Measurements from ENCODE around the gene CERS1. TPM values are rescaled to one million over a fixed set of nuclear protein-coding genes. Genes with fewer than 3 reads are reported as not detected.
A peak's percentile ranks its signal among the peaks of the same experiment; 100 is the strongest.

CERS1 gene
- total RNA-seq, 1 experiment from 2014 or later, result 4.4 TPM

DNA sequence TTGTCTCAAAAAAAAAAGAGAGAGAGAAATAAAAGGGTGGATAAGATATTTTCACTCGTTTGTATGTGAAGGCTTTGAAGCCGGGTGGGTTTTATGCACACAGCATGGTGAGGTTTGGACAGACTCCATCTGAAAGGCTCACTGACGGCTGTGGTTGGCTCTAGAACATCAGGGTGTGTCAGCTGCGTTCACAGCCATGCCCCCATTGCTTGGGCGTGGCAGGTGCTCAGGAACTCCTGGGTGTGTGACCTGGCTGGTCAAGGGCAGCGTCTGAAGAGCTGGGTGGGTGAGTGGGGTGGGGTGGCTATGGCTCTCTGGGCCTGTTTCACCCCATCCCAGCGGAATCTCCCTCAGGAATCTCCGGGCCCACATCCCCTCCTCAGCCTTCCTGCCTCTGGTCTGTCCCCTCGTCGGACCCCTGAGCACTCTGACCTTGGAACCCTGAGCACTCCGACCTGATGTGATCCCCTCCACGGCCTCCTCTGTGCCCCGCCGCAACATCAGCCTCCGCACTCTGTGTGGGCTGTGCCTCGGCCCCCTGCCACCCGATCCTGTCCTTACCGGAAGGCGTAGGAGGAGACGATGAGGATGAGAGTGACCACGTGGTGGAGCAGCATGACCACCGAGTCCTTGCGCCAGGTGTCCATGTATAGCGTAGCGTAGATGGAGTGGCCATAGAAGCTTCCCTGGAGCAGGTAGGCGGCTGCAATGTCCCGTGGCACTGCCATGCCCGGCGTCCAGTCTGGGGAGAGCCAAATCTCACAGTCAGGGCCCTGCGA lies 12.2 kb downstream of the CERS1 start:
- TF ChIP-seq, protein P1, sequence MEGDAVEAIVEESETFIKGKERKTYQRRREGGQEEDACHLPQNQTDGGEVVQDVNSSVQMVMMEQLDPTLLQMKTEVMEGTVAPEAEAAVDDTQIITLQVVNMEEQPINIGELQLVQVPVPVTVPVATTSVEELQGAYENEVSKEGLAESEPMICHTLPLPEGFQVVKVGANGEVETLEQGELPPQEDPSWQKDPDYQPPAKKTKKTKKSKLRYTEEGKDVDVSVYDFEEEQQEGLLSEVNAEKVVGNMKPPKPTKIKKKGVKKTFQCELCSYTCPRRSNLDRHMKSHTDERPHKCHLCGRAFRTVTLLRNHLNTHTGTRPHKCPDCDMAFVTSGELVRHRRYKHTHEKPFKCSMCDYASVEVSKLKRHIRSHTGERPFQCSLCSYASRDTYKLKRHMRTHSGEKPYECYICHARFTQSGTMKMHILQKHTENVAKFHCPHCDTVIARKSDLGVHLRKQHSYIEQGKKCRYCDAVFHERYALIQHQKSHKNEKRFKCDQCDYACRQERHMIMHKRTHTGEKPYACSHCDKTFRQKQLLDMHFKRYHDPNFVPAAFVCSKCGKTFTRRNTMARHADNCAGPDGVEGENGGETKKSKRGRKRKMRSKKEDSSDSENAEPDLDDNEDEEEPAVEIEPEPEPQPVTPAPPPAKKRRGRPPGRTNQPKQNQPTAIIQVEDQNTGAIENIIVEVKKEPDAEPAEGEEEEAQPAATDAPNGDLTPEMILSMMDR (IDR thresholded peaks at IDR 0.05; ENCODE audit: unreplicated experiment), result no peak
- Mint-ChIP-seq H3K4me1 (ENCODE audit: low read depth, unreplicated experiment) (no peaks in the 10 kb centered on the region), H3K27me3 (ENCODE audit: unreplicated experiment) (no peaks in the 10 kb centered on the region), H3K4me3 (ENCODE audit: low read depth, unreplicated experiment) (no peak overlapping the region), H3K27ac (ENCODE audit: unreplicated experiment) (no peak overlapping the region), H3K36me3 (ENCODE audit: insufficient read depth, unreplicated experiment) (peaks cover 5% of the 10 kb centered on the region), H3K9me3 (ENCODE audit: low read depth, unreplicated experiment) (no peaks in the 10 kb centered on the region)
- CTCF ChIA-PET, result no interaction called here
- intact Hi-C loops (cut with micrococcal nuclease; ENCODE audit: unreplicated experiment), result no loop called here
- DNase-seq, result no peak
- BruUV-seq (replicated peaks), result no TSS peak

DNA sequence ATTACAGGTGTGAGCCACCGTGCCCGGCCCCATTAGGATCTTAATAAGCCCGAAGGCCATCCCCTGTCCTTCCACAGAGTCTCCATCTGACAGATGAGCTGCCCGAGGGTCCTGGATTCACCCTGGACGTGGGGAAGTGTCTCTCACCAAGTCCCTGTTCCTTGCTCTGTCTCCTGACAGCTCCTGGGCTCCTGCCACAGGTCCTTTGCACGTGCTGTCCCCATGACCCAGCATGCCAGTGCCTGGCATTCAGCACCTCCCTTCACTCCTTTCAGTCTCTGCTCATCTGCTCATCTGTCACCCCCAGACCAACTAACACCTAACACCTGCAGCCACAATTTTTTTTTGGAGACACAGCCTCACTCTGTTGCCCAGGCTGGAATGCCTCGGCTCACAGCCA lies 14.5 kb downstream of the CERS1 start:
- peaks cover 23% of the 10 kb centered on the region for H3K36me3 Mint-ChIP-seq (ENCODE audit: insufficient read depth, unreplicated experiment)
- TF ChIP-seq, protein P1 (IDR thresholded peaks at IDR 0.05; ENCODE audit: unreplicated experiment), result no peak
- CTCF ChIA-PET, result no interaction called here

DNA sequence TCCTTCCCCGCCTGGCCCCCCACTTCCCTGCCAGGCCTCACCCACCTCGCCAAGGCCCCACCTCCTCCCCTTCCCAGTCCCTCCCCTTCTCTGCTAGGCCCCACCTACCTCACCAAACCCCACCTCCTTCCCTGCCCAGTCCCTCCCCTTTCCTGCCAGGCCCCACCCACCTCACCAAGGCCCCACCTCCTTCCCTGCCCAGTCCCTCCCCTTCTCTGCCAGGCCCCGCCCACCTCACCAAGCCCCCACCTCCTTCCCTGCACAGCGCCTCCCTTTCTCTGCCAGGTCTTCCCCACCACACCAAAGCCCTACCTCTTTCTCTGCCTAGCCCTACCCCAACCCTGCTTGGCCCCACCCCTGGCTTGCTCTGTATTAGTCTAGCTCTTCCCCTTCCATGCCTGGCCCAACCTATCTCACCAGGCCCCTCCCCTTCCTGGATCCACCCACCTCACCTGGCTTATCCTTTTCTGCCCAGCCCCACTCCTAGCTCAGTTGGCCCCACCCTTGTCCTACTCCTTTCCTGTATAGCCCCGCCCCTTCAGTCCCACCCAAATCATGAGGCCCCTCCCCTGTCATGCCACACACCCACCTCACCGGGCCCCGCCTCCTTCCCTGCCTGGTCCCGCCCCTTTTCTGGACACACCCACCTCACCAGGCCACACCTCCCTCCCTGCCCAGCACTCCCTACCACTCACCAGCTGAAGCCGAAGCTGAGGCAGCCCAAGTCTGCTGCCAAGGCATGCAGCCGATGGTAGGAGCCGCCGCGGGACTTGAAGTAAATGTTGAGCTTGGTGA lies 16.2 kb downstream of the CERS1 start:
- intact Hi-C loops (cut with micrococcal nuclease; ENCODE audit: unreplicated experiment), result no loop called here
- peaks cover 23% of the 10 kb centered on the region for H3K36me3 Mint-ChIP-seq (ENCODE audit: insufficient read depth, unreplicated experiment)
- H3K4me1 Mint-ChIP-seq (ENCODE audit: low read depth, unreplicated experiment), result no peaks in the 10 kb centered on the region
- H3K4me3 Mint-ChIP-seq (ENCODE audit: low read depth, unreplicated experiment), result no peak overlapping the region
- no TSS peak for BruUV-seq (replicated peaks)
- CTCF ChIA-PET, result no interaction called here
- DNase-seq, result peak; percentile 34
- H3K9me3 Mint-ChIP-seq (ENCODE audit: low read depth, unreplicated experiment), result no peaks in the 10 kb centered on the region
- TF ChIP-seq, protein P1 (IDR thresholded peaks at IDR 0.05; ENCODE audit: unreplicated experiment), result no peak
- H3K27ac Mint-ChIP-seq (ENCODE audit: unreplicated experiment), result no peak overlapping the region
- H3K27me3 Mint-ChIP-seq (ENCODE audit: unreplicated experiment), result no peaks in the 10 kb centered on the region

More for the DNA sequence above, 14.5 kb downstream of the CERS1 start:
- no TSS peak for BruUV-seq (replicated peaks)
- Mint-ChIP-seq H3K4me1 (ENCODE audit: low read depth, unreplicated experiment) (no peaks in the 10 kb centered on the region), H3K27me3 (ENCODE audit: unreplicated experiment) (no peaks in the 10 kb centered on the region), H3K9me3 (ENCODE audit: low read depth, unreplicated experiment) (no peaks in the 10 kb centered on the region), H3K27ac (ENCODE audit: unreplicated experiment) (no peak overlapping the region), H3K4me3 (ENCODE audit: low read depth, unreplicated experiment) (no peak overlapping the region)
- intact Hi-C loops (cut with micrococcal nuclease; ENCODE audit: unreplicated experiment), result no loop called here
- no peak for DNase-seq

DNA sequence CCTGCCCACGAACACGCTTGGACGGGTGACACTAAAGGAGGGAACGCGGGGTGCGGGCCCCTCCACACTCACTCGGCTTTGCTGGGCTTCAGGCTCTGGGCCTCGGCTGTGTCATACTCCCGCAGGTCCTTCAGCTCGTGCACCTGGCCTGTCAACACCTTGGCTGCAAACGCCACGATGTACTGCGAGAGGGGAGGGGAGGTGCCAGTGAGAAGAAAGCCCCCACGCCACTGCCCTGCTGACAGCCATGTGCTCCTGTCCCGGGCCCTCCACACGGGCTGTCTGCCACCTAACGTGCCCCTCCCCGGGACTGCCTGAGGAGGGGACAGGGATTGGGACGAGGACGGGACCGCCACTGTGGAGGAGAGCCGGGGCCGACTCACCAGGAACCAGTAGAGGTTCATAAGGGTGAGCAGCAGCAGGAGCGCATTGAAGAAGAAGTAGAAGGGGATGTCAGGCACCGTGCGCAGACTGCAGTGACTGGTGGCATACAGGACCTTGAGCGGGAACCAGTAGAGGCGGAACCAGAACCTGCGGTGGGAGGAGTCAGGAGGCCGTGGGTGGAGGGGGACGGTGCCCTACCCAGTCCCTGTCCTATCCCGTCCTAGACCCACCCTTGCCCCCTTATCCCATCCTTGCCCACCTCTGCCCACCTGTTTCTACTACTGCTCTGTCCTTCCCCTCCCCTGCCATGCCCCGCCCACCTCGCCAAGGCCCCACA lies 16.9 kb downstream of the CERS1 start:
- H3K4me1 Mint-ChIP-seq (ENCODE audit: low read depth, unreplicated experiment), result no peaks in the 10 kb centered on the region
- DNase-seq, result no peak
- CTCF ChIA-PET, result no interaction called here
- H3K9me3 Mint-ChIP-seq (ENCODE audit: low read depth, unreplicated experiment), result no peaks in the 10 kb centered on the region
- no TSS peak for BruUV-seq (replicated peaks)
- H3K27me3 Mint-ChIP-seq (ENCODE audit: unreplicated experiment), result no peaks in the 10 kb centered on the region
- peaks cover 29% of the 10 kb centered on the region for H3K36me3 Mint-ChIP-seq (ENCODE audit: insufficient read depth, unreplicated experiment)
- TF ChIP-seq, protein P1 (IDR thresholded peaks at IDR 0.05; ENCODE audit: unreplicated experiment), result no peak
- intact Hi-C loops (cut with micrococcal nuclease; ENCODE audit: unreplicated experiment), result no loop called here
- H3K27ac Mint-ChIP-seq (ENCODE audit: unreplicated experiment), result no peak overlapping the region
- no peak overlapping the region for H3K4me3 Mint-ChIP-seq (ENCODE audit: low read depth, unreplicated experiment)
